ENCODE measurements around the gene MICALL1.

Gene MICALL1

GRCh38 chr22:37905534-37906363 is at the start of gene MICALL1:
Gene MICALL1 (plus strand): TSS chr22:37906297. CDS start chr22:37906423, 126 bp downstream.
- DNase-seq: peak; percentile 45

DNA sequence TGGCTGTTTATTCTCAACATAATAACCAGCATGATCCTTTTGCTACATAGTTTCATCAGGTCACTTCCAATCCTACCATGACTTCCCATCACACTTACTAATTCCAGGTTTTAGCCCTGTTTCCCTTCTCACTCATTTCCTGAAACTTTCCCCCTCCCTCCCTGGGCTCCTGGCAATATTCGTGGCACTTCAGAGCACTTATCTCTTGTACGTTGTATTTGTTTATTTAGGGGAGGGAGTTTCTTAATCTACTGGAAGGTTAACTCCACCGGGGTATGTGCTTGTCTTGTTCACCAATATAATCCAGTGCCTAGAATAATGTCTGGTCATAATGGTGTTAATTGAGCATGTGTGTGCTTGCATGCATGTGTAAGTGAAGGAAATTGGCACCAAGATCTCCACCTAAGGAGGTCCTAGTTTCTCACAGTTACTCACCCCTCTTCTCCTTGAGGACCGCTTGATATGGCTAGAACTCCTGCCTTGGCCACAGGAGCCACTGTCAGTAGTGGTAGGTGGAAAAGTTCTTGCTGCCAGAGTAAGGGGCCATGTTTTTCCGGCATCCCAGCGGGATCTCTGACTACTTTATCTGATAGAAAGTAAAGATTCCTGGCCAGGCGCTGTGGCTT is 45.2 kb upstream of the MICALL1 start:
- no peak for DNase-seq

DNA sequence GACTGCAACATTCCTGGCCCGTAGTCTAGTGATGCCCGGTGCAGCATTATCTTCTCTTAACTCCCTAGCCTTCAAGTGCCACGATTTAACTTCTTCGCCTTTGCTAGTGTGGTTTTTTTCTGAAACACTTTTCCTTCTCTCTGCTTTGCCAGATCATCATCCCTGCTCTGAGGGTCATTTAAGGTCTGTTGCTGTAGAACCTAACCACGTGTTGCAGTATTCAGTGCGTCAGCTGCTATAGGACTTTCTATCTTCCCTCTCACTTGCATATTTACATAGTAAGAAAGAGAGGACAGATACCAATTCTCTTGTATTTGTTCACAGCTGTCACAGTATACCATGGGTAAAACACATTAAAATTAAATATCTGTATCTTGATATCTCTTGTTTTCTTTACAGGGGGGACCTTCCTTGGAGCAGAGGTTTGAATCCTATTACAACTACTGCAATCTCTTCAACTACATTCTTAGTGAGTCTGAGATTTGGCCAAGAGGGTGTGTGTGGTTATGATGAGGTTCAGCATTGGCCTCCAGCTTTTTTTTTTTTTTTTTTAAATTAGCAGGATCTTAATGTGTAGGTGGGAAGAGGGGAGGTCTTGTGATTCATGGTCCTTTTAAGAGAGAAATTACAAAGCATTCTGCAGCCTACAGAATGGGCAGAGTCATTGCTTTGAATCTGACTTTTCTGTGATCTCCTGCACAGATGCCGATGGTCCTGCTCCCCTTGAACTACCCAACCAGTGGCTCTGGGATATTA is 43.3 kb upstream of the MICALL1 start:
- DNase-seq: no peak

DNA sequence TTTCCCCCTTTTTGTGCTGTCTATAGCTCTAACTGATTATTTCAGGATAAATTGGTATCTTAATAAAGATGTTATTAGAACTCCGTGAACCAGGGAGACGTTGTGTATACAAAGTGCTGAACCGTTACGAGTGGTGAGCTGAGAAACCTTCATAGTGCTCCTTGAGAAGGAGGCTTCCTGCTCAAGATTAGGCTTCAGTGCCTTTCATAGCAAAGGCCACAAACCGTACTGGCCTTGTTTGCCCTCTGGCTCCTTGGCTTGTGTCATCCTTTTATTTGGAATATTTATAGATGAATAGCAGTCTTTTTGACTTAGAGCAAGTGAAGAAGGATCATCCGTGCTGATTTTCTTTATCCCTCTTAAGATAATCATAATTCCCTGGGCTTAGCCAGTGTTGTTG is 40.6 kb upstream of the MICALL1 start:
- no peak for DNase-seq

DNA sequence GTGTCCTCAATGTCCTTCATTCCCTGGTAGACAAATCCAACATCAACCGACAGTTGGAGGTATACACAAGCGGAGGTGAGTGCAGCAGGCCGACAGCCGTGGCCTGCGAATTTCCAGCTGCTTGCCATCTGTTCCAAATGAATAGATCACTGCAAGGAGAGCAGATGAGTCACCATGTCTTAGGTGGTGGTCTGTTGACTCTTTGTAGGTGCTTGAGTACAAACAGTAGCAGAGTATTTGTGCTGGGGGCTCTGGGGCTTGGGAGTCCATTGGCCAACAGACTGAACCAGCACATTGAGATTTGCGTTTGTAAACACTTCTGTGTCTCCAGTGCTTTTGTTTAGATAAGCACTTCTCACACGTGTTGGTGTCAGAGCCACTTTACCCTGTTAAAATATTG is 35.8 kb upstream of the MICALL1 start:
- no peak for DNase-seq

- DNase-seq: no peak
Observed at GRCh38 chr22:37880668-37881440, 25.2 kb upstream of the MICALL1 start.

DNA sequence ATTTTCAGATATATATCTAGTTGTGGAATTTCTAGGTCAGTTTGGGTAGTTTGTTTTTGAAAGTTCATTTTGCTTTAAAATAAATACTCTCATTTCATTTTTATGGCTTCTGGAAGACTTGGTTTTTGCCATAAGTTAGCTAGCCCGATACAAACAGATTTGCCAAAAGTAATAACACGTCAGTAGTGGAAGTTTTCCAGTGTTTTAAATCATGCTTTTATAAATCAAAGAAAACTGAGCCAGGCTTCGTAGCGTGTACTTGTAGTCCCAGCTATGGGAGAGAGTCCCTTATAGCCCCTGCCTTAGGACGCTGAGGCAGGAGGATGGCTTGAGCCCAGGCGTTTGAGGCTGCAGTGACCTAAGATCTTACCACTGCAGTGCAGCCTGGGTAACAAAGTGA is 21.7 kb upstream of the MICALL1 start:
- DNase-seq: no peak

GRCh38 chr22:37887584-37888378 is 18.3 kb upstream of the MICALL1 start:
- DNase-seq: no peak

GRCh38 chr22:37891926-37892325 is 14.2 kb upstream of the MICALL1 start:
- no peak for DNase-seq

DNA sequence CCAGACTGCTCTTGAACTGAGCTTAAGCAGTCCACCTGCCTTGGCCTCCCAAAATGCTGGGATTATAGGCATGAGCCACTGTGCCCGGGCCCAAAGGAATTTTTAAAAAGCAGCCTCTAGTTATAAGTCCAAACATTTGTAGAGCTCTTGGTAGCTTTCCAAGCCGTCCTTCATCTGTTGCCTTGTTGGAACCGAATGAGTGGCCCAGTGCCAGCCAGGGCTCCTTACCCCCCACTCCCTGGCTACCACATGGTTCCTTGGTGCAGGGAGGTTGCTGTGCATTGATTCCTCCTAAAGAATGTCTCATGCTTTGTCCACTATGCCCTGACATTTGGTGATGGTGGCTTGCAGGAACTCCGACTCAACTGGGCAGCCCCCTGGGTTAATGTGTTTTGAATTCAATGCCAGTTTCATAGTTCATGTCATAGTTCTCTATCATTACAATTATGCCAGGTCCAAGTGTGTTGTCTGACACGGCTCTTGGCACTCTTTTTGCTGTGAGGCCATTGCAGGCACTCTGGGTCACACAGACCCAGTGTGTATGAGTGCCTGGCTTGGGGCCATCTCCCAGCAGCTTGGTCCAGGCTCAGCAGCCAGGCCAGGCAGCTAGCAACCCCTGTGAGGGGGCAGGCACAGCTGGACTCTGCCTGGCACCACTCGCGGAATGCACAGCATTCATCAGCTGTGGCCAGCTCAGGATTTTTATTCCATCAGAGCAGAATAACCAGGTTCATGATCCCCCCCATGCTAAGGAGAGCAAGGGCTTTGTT is 13.3 kb upstream of the MICALL1 start:
- no peak for DNase-seq

- no peak for DNase-seq
Observed at GRCh38 chr22:37893583-37893983, 12.5 kb upstream of the MICALL1 start.

DNA sequence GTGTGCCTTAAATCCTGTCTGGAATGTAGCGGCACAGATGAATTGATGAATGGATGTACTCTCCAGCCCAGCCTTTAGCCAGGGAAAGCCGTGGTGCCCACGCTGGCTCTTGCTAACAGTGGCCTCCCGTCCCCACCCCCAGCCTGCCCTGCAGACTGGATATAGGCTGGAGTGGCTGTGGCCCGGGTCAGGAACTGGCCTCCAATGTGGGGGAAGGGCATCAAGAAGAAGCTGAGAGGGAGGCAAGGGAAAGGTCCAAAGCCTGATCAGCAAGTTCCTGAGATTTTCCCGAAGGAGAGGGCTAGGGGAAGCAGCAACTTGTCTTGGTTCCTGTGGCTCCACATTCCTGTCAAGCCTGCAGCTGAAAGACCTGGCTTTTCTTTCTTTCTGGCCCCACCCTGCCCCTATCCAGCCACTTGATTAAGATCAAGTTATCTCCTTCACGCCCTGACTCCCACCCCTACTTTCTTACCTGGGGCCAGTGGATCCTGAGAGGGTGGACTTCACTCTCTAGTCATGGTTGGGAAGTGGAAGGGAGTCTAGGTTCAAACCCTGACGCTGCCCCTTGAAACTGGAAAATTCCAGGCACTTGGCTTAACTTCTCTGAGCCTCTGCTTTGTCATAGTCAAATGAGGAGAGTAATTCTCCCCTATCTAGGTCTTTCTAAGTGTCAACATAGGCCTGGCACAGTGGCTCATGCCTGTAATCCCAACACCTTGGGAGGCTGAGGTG is 11.0 kb upstream of the MICALL1 start:
- no peak for DNase-seq

DNA sequence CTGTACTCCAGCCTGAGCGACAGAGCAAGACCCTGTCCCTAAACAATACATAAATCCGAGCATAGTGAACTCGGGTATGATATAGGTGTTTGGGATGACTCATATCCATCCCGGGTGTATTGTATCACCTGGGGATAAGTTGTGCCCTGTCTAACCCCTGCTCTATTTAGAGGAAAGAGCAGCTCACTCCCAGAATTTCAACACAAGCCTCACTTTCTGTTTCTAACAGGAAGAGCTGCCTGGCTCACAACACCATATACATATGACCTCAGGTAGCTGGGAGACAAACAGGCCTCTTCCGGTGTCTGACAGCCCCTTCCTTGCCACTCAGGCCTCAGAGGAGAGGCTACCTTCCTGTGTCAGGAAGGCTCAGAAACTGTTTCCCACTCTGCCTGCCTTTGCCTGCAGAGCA is 9.9 kb upstream of the MICALL1 start:
- DNase-seq: no peak

- no peak for DNase-seq
Observed at GRCh38 chr22:37896939-37897338, 9.2 kb upstream of the MICALL1 start.

DNA sequence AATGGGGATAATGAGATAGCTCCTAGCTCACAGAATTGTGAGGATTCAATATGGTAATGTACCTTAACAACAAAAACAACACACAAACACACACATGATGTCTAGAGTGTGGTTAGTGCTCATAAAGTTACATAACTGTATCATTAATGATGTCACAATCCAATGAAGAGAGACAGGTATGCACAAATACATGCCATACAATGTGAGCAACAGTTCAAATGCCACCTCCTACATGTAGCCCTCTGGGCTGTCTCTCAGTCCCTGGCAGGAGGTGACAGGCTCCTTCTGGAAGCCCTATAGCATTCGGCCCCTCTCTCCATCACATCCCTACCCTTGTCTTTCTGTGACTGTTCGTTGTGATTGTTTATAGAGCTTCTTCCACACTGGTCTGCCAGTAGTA is 8.3 kb upstream of the MICALL1 start:
- DNase-seq: no peak

DNA sequence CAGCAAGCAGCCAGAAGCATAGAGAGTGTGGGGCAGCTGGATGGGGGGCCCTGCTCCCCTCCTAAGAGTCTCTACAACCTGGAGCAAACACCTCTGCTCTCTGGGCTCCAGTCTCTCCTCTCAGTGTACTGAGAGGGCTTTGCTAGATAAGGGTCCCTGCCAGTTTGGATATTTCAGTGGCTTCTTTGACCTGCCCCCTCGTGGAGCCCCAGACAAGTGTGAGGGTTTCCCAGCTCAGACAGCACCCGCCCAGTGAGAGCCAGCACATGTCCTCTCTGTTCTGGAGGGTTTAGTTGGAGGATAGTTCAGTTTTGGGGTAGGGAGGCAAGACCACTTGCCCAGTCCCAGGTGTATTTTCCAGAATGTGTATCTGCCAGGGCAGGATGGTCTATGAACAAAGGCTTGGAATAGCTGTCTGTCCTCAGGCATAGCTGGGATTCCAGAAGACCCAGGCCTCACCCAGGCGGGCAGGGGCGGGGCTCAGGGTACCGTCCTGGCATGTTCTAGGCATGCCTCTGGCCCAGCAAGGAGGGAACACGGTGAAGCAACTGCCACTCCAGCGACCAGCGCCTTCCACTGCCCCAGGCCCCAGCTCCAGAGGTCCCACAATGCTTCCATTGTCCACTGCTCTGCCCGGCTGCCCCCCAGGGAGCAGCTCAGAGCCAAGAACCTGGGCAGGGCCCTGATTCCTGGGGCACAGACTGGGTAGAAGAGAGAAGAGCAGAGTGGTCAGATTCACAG is 7.5 kb upstream of the MICALL1 start:
- DNase-seq: no peak

- no peak for DNase-seq
Observed at GRCh38 chr22:37904572-37905533, 1.2 kb upstream of the MICALL1 start.

- no peak for DNase-seq
Observed at GRCh38 chr22:37906364-37907008, 389 bp downstream of the MICALL1 start.

Data from NCI-H146 (cell line).